Chondrocyte (in vitro differentiated cells): ENCODE results near the gene FBN2. TPM values are rescaled to one million over a fixed set of nuclear protein-coding genes. Genes with fewer than 3 reads are reported as not detected.
"Not testable (repeated sequence)": the region's sequence is repeated elsewhere in the genome, so short reads cannot be mapped to it uniquely, and the experiment has no call there.

Source experiments
- DNase-seq: peaks from one replicate; pipeline ENCODE4 v3.0.0; 2021; ENCODE audit warnings: mixed read lengths, low spot score
- H3K27ac Mint-ChIP-seq: one replicate; pipeline ENCODE4 v1.8.0; 2021; ENCODE audit warnings: mild to moderate bottlenecking, moderate library complexity, mixed read lengths; ENCODE audit not compliant: unreplicated experiment
- H3K27me3 Mint-ChIP-seq: 2 replicates; pipeline ENCODE4 v1.8.0; 2021; ENCODE audit warnings: low read depth, mixed read lengths
- H3K36me3 Mint-ChIP-seq: 2 replicates; pipeline ENCODE4 v1.8.0; 2021; ENCODE audit warnings: low read depth, mixed read lengths
- H3K4me1 Mint-ChIP-seq: 2 replicates; pipeline ENCODE4 v1.8.0; 2021; ENCODE audit warnings: low read depth, mild to moderate bottlenecking, mixed read lengths
- H3K4me3 Mint-ChIP-seq: one replicate; pipeline ENCODE4 v1.8.0; 2021; ENCODE audit warnings: mild to moderate bottlenecking, moderate library complexity, mixed read lengths; ENCODE audit not compliant: unreplicated experiment
- H3K9me3 Mint-ChIP-seq: 2 replicates; pipeline ENCODE4 v1.8.0; 2021; ENCODE audit warnings: low read depth, mixed read lengths
- total RNA-seq: library from RNA; stranded (reverse); gene quantifications from 3 replicates; pipeline ENCODE4 v1.2.1, GENCODE V29; 2021
- TF ChIP-seq, protein P1 (sequence below): fragments of 200-600 bp; sonication (generic); IDR thresholded peaks from 2 replicates; pipeline ENCODE4 v1.5.0; 2021; ENCODE audit warnings: antibody characterized with exemption, mild to moderate bottlenecking, moderate library complexity

FBN2 gene
- total RNA-seq, 1 donor from 2014 or later: 311 TPM

DNA sequence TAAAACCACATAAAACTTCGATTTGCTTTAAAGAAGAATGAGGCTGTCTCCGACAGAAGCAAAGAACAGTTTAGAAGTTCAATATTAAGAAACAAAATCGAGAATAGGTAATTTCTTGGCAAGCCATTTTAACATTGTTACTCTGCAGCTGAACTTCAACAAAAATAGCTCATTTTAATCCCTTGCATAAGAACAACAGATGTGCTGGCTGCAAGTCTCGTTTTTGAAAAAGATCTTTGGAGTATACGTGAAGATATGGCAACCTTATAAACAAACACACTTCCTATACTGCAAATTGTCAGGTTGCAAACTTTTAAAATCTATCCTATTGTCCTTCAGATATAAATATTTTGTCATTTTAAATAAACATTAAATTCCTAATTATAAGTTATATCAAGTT is 71.5 kb downstream of the FBN2 start:
- Mint-ChIP-seq H3K27ac (no peak overlapping the region), H3K36me3 (peaks cover 20% of the 10 kb centered on the region), H3K4me1 (peaks cover 36% of the 10 kb centered on the region), H3K9me3 (no peaks in the 10 kb centered on the region), H3K4me3 (no peak overlapping the region), H3K27me3 (no peaks in the 10 kb centered on the region)
- DNase-seq: no peak
- TF ChIP-seq, protein P1, sequence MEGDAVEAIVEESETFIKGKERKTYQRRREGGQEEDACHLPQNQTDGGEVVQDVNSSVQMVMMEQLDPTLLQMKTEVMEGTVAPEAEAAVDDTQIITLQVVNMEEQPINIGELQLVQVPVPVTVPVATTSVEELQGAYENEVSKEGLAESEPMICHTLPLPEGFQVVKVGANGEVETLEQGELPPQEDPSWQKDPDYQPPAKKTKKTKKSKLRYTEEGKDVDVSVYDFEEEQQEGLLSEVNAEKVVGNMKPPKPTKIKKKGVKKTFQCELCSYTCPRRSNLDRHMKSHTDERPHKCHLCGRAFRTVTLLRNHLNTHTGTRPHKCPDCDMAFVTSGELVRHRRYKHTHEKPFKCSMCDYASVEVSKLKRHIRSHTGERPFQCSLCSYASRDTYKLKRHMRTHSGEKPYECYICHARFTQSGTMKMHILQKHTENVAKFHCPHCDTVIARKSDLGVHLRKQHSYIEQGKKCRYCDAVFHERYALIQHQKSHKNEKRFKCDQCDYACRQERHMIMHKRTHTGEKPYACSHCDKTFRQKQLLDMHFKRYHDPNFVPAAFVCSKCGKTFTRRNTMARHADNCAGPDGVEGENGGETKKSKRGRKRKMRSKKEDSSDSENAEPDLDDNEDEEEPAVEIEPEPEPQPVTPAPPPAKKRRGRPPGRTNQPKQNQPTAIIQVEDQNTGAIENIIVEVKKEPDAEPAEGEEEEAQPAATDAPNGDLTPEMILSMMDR: no peak

DNA sequence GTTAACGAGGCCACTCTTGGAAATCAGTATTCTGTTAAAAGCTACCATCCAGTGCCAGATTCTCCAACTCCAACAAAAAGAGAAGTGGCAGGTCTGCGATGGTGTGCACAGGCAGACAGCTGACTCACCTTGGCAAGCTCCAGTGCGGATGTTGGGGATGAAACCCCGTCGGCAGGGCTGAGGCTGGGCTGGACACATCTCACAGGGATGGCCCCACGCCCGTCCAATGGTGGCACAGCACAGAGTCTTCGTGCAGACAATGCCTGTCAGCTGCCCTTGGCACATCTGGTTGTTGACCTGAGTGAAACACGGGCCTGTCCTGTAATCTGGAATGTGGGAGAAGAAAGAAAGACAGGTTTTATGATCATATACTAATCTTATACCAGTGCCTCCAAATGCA is 73.4 kb downstream of the FBN2 start:
- no peaks in the 10 kb centered on the region for H3K27me3 Mint-ChIP-seq
- no peak overlapping the region for H3K4me3 Mint-ChIP-seq
- H3K27ac Mint-ChIP-seq: no peak overlapping the region
- H3K36me3 Mint-ChIP-seq: peaks cover 27% of the 10 kb centered on the region
- H3K9me3 Mint-ChIP-seq: peaks cover 12% of the 10 kb centered on the region
- DNase-seq: peak; percentile 84
- H3K4me1 Mint-ChIP-seq: peaks cover 24% of the 10 kb centered on the region
- TF ChIP-seq, protein P1: no peak

DNA sequence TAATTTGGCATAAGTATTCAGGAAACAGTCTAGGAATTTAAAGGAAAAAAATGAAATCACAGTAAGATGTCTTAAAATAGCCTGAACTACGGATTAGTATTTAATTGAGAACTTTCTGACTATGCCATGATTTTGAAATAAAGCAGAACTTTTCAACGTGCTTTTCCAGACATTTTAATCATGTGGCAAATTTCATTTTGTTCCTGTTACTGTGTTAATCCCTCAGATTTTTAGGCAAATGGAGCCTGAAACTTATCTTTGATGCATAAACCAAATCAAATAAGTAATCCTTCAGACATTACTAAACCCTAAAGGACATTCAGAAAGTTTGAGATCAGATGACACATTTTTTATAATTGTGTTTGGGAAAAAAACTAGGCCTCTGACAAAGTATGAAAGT is 75.7 kb downstream of the FBN2 start:
- peak overlapping the region; percentile 86 for H3K27ac Mint-ChIP-seq
- no peaks in the 10 kb centered on the region for H3K27me3 Mint-ChIP-seq
- H3K9me3 Mint-ChIP-seq: peaks cover 22% of the 10 kb centered on the region
- DNase-seq: no peak
- peaks cover 30% of the 10 kb centered on the region for H3K36me3 Mint-ChIP-seq
- TF ChIP-seq, protein P1: no peak
- H3K4me3 Mint-ChIP-seq: peak overlapping the region; percentile 14
- H3K4me1 Mint-ChIP-seq: peaks cover 36% of the 10 kb centered on the region

DNA sequence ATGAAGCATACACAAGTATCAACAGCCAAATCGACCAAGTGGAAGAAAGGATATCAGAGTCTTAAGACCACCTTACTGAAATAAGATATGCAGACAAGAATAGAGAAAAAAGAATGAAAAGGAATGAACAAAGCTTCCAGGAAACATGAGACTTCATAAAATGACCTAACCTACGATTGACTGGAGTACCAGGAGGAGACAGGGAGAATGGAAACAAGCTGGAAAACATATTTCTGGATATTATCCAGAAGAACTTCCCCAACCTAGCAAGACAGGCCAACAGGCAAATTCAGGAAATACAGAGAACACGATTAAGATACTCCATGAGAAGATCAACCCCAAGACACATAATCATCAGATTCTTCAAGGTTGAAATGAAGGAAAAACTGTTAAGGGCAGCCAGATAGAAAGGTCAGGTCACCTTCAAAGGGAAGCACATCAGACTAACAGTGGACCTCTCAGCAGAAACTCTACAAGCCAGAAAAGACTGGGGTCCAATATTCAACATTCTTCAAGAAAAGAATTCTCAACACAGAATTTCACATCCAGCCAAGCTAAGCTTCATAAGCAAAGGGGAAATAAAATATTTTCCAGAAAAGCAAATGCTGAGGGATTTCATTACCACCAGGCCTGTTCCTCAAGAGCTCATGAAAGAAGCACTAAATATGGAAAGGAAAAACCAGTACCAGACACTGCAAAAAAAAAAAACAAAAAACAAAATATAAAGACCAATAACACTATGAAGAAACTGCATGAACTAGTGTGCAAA is 80.7 kb downstream of the FBN2 start:
- H3K4me3 Mint-ChIP-seq, DNase-seq, H3K27me3 Mint-ChIP-seq: not testable (repeated sequence)
- H3K4me1 Mint-ChIP-seq: peaks cover 56% of the 10 kb centered on the region
- H3K36me3 Mint-ChIP-seq: peaks cover 34% of the 10 kb centered on the region
- peaks cover 22% of the 10 kb centered on the region for H3K9me3 Mint-ChIP-seq
- H3K27ac Mint-ChIP-seq: peak overlapping the region; percentile 13

DNA sequence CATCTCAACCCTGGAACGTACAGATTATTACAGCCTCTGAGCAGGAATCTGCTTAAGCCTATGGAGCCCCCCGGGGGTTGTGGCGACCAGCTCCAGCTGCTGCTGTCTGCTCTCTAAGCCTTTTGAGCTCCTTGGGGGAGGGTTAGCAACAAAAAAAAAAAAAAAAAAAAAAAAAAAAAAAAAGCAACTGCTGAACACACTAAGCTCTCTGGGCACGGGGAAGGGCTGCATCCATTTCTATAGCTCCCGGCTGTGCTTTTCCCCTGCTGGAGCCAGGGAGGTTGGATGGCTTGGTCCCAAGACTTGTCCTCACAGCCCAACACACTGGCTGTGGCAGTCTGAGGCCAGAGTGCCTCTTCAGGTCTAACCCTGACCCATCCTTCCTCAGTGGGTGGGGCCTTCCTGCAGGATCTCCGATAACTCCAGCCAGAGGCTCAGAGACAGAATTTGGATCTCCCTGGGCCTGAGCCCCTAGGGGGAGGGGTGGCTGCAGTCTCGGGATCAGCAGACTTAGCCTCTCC is 82.1 kb downstream of the FBN2 start:
- no peak for DNase-seq
- Mint-ChIP-seq H3K9me3 (peaks cover 24% of the 10 kb centered on the region), H3K4me1 (peaks cover 46% of the 10 kb centered on the region), H3K4me3 (no peak overlapping the region), H3K27me3 (no peaks in the 10 kb centered on the region), H3K27ac (no peak overlapping the region), H3K36me3 (peaks cover 30% of the 10 kb centered on the region)
- TF ChIP-seq, protein P1: no peak

DNA sequence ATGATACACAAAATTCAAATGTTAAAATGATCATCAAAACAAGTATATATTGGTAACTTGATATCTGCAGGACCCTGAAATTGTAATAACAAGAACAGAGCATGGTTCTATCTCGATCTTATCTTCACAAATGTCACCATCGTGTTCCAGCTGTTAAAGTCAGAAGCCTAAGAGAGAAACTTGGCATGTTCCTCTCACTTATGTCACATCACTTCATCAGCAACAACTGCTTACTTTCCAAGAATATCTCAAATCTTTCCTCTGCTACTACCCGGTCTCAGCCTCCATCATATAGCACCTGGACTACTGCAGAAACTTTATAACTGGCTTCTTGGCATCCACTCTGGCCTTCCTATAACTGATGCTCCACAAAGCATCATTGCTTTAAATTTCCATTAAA is 84.9 kb downstream of the FBN2 start:
- Mint-ChIP-seq H3K27me3 (no peaks in the 10 kb centered on the region), H3K9me3 (peaks cover 14% of the 10 kb centered on the region), H3K36me3 (peaks cover 19% of the 10 kb centered on the region), H3K4me1 (peaks cover 34% of the 10 kb centered on the region), H3K27ac (no peak overlapping the region), H3K4me3 (no peak overlapping the region)
- TF ChIP-seq, protein P1: no peak
- DNase-seq: no peak

DNA sequence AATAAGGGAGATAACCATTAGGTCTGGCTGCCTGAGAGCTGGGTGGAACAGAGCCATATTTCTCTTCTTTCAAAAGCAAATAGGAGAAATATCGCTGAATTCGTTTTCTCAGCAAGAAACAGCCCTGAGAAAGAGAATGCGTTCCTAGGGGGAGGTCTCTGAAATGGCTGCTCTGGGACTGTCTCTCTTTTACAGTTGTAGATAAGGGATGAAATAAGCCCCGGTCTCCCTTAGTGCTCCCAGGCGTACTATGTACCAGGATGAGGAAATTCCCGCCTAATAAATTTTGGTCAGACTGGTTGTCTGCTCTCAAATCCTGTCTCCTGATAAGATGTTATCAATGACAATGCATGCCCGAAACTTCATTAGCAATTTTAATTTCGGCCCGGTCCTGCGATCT is 90.8 kb downstream of the FBN2 start:
- DNase-seq, H3K27ac Mint-ChIP-seq, H3K4me1 Mint-ChIP-seq, H3K4me3 Mint-ChIP-seq, H3K27me3 Mint-ChIP-seq: not testable (repeated sequence)
- Mint-ChIP-seq H3K9me3 (peaks cover 18% of the 10 kb centered on the region), H3K36me3 (peaks cover 34% of the 10 kb centered on the region)
